B cell (primary cell): ENCODE results near the gene AVP. TPM values are rescaled to one million over a fixed set of nuclear protein-coding genes. Genes with fewer than 3 reads are reported as not detected.

Source experiments
- ATAC-seq: fragments of 200-7000 bp; cut with Tn5 transposase; one replicate; pipeline ENCODE4 v1.10.0; 2021; ENCODE audit warnings: low read depth, mild to moderate bottlenecking, moderate number of reproducible peaks, moderate library complexity
- CTCF ChIA-PET: fragments of 350-600 bp; sonication (Branson Sonifier 250); formaldehyde crosslinking; loops from one replicate; lab custom pipeline; 2021; ENCODE audit warnings: antibody characterized with exemption, inconsistent platforms; lab: Charles Lee
- POLR2A ChIA-PET: fragments of 350-600 bp; sonication (Branson Sonifier 250); formaldehyde crosslinking; loops from one replicate; lab custom pipeline; 2021; ENCODE audit warnings: antibody characterized with exemption; lab: Charles Lee
- DNase-seq: peaks from one replicate; pipeline ENCODE4 v3.0.0; 2013
- H2AFZ ChIP-seq: 2 replicates; pipeline ENCODE4 v1.6.1; 2012; ENCODE audit warnings: mild to moderate bottlenecking, low read depth, low read length; ENCODE audit not compliant: insufficient read depth, poor library complexity, severe bottlenecking
- H3K27ac ChIP-seq, 2 donors: 1 replicate in 1 of 2; 2 replicates in 1 of 2; pipeline ENCODE4 v1.5.1; 2012 to 2013; ENCODE audit warnings: low read length in 2 of 2, mild to moderate bottlenecking in 2 of 2, moderate library complexity in 1 of 2
- H3K27me3 ChIP-seq, 4 experiments: fragments of 200-600 bp in 1 of 4; sonication (generic) in 1 of 4; replicated peaks in 1 of 4; 1 replicate in 2 of 4; 2 replicates in 2 of 4; pipeline versions ENCODE4 v1.6.1 to v1.7.0; 2013 to 2016; ENCODE audit warnings: low read length in 3 of 4, mild to moderate bottlenecking in 2 of 4, mixed read lengths in 1 of 4, moderate library complexity in 1 of 4; ENCODE audit not compliant: insufficient read depth in 4 of 4, control insufficient read depth in 3 of 4; ENCODE audit errors: control extremely low read depth in 1 of 4
- H3K36me3 ChIP-seq, 2 experiments: replicated peaks in 1 of 2; 1 replicate in 1 of 2; 2 replicates in 1 of 2; pipeline versions ENCODE4 v1.6.1 to v1.7.1; 2013; ENCODE audit warnings: low read length in 1 of 2; ENCODE audit not compliant: insufficient read depth in 2 of 2, control insufficient read depth in 1 of 2; ENCODE audit errors: control extremely low read depth in 1 of 2, extremely low read depth in 1 of 2
- H3K4me1 ChIP-seq, 2 donors: fragments of 200-600 bp in 1 of 2; sonication (generic) in 1 of 2; 1 replicate in 1 of 2; 2 replicates in 1 of 2; pipeline versions ENCODE4 v1.5.1 to v1.6.1; 2013 to 2017; ENCODE audit warnings: low read length in 2 of 2; ENCODE audit not compliant: control insufficient read depth in 2 of 2, insufficient read depth in 2 of 2
- H3K4me2 ChIP-seq: replicated peaks from 2 replicates; pipeline ENCODE3; 2012; ENCODE audit warnings: mild to moderate bottlenecking, low read depth, low read length; ENCODE audit not compliant: poor library complexity, severe bottlenecking
- H3K4me3 ChIP-seq, 5 experiments: fragments of 200-600 bp in 1 of 5; sonication (generic) in 1 of 5; 1 replicate in 3 of 5; 2 replicates in 2 of 5; pipeline versions ENCODE4 v1.5.1 to v1.7.0; 2011 to 2016; ENCODE audit warnings: low read length in 4 of 5, mild to moderate bottlenecking in 4 of 5, low read depth in 2 of 5, control low read depth in 1 of 5, moderate library complexity in 1 of 5; ENCODE audit not compliant: insufficient read depth in 1 of 5; ENCODE audit errors: control extremely low read depth in 1 of 5, extremely low read depth in 1 of 5
- H3K79me2 ChIP-seq: fragments of 200-600 bp; sonication (generic); one replicate; pipeline ENCODE4 v1.6.0; 2016; ENCODE audit warnings: low read length; ENCODE audit not compliant: control insufficient read depth, insufficient read depth
- H3K9ac ChIP-seq: fragments of 200-600 bp; sonication (generic); 2 replicates; pipeline ENCODE4 v1.6.1; 2017; ENCODE audit warnings: mild to moderate bottlenecking, low read length, moderate library complexity
- H3K9me3 ChIP-seq, 3 donors: one replicate each; pipeline versions ENCODE4 v1.6.1 to v1.7.1; 2013; ENCODE audit warnings: low read length in 2 of 3; ENCODE audit not compliant: control insufficient read depth in 2 of 3, insufficient read depth in 1 of 3; ENCODE audit errors: control extremely low read depth in 1 of 3
- H4K20me1 ChIP-seq: 2 replicates; pipeline ENCODE4 v1.6.0; 2012; ENCODE audit warnings: mild to moderate bottlenecking, low read length; ENCODE audit not compliant: insufficient read depth, control insufficient read depth, poor library complexity, severe bottlenecking
- H3K27ac Mint-ChIP-seq: one replicate; pipeline ENCODE4 v1.8.0; 2021; ENCODE audit warnings: mixed read lengths
- H3K27me3 Mint-ChIP-seq: one replicate; pipeline ENCODE4 v1.8.0; 2021; ENCODE audit warnings: mixed read lengths
- H3K4me1 Mint-ChIP-seq: one replicate; pipeline ENCODE4 v1.8.0; 2021; ENCODE audit warnings: mixed read lengths
- H3K4me3 Mint-ChIP-seq: one replicate; pipeline ENCODE4 v1.8.0; 2021; ENCODE audit warnings: mixed read lengths
- H3K9me3 Mint-ChIP-seq: one replicate; pipeline ENCODE4 v1.8.0; 2022; ENCODE audit warnings: mixed read lengths; ENCODE audit not compliant: insufficient read depth
- CTCF ChIP-seq: fragments of 200-600 bp; IDR thresholded peaks from one replicate; pipeline ENCODE4 v1.8.0; 2022; ENCODE audit warnings: antibody characterized with exemption, mild to moderate bottlenecking
- EZH2 ChIP-seq: IDR thresholded peaks from 2 replicates; pipeline ENCODE4 v1.6.1; 2012; ENCODE audit warnings: borderline replicate concordance, low read depth, mild to moderate bottlenecking, moderate library complexity, low read length; ENCODE audit not compliant: insufficient read depth, poor library complexity, severe bottlenecking
- WGBS: methylation state at CpG from one replicate; pipeline ENCODE4 v1.1.5; 2013; ENCODE audit warnings: missing lambda C conversion rate; ENCODE audit not compliant: insufficient coverage; 5-methylcytosine and 5-hydroxymethylcytosine counted together
- intact Hi-C: fragments of 100-400 bp; cut with micrococcal nuclease; formaldehyde crosslinking; loops from one replicate; pipeline ENCODE4 v1.10.0; 2022
- polyA plus RNA-seq: library from polyadenylated mRNA; depleted of rRNA; stranded (reverse); fragments of >200 nt; gene quantifications from 2 replicates; pipeline ENCODE4 v1.2.3, GENCODE V29; 2012
- total RNA-seq, 2 donors: library from RNA; stranded (reverse); fragments of 120-200 nt in 1 of 2; gene quantifications; 1 replicate in 1 of 2; 2 replicates in 1 of 2; pipeline versions ENCODE4 v1.2.3 to v1.2.4, GENCODE V29; 2013 to 2022

Gene AVP
- total and polyA plus RNA-seq, 2 donors (not counting 1 experiment from before 2014, with no cell fraction given), result 4.5 TPM; not detected in 1

GRCh38 chr20:3042625-3043024, 41.9 kb downstream of the AVP start:
- peaks cover 15% of the 10 kb centered on the region for H4K20me1 ChIP-seq
- H3K27ac Mint-ChIP-seq, result no peak overlapping the region
- no peaks in the 10 kb centered on the region for H3K9me3 ChIP-seq
- no peak for ATAC-seq
- H3K4me3 Mint-ChIP-seq, result no peak overlapping the region
- H3K27ac ChIP-seq, result no peak overlapping the region
- H3K27me3 Mint-ChIP-seq, result no peaks in the 10 kb centered on the region
- H3K4me3 ChIP-seq, result no peak overlapping the region
- ChIA-PET POLR2A (no interaction called here), CTCF (interaction anchor here (1.1 to 1.9 kb wide), 2 partner anchors 10 to 73 kb away, joined by 5 to 6 read pairs; no protein-coding TSS in a partner anchor)
- no peak overlapping the region for H2AFZ ChIP-seq
- peaks cover 11 to 17% of the 10 kb centered on the region in 2 donors for H3K4me1 ChIP-seq
- WGBS, result 100% methylated on average over 5 of the region's 5 CpGs
- H3K4me1 Mint-ChIP-seq, result peaks cover 13% of the 10 kb centered on the region
- no peaks in the 10 kb centered on the region for H3K9me3 Mint-ChIP-seq
- H3K36me3 ChIP-seq, result peaks cover 0 to 24% of the 10 kb centered on the region in 2 experiments
- TF ChIP-seq EZH2, result no peak
- no peak for TF ChIP-seq CTCF
- intact Hi-C loops, result loop anchor here (10.0 kb wide), 2 partner anchors 168 to 432 kb away; partner anchors contain the start of genes ATRN and PTPRA
- H3K27me3 ChIP-seq, result no peaks in the 10 kb centered on the region
- peaks cover 11% of the 10 kb centered on the region for H3K79me2 ChIP-seq
- DNase-seq, result no peak
- H3K4me2 ChIP-seq, result no peak overlapping the region
- no peak overlapping the region for H3K9ac ChIP-seq

GRCh38 chr20:3041854-3042409, 42.6 kb downstream of the AVP start:
- Histone ChIP-seq H3K36me3 (peaks cover 0 to 28% of the 10 kb centered on the region in 2 experiments), H2AFZ (no peak overlapping the region), H4K20me1 (peaks cover 9% of the 10 kb centered on the region), H3K4me1 (peaks cover 9 to 14% of the 10 kb centered on the region in 2 donors), H3K79me2 (peaks cover 7% of the 10 kb centered on the region), H3K4me3 (no peak overlapping the region), H3K9me3 (no peaks in the 10 kb centered on the region), H3K4me2 (no peak overlapping the region), H3K27me3 (no peaks in the 10 kb centered on the region), H3K27ac (no peak overlapping the region), H3K9ac (no peak overlapping the region)
- POLR2A ChIA-PET, result interaction anchor here (0.6 kb wide), 1 partner anchor 173 kb away, joined by 3 read pairs; no protein-coding TSS in a partner anchor
- H3K9me3 Mint-ChIP-seq, result no peaks in the 10 kb centered on the region
- H3K27me3 Mint-ChIP-seq, result no peaks in the 10 kb centered on the region
- H3K4me3 Mint-ChIP-seq, result no peak overlapping the region
- DNase-seq, result no peak
- WGBS, result 91% methylated on average over 8 of the region's 10 CpGs
- no peak for ATAC-seq
- H3K4me1 Mint-ChIP-seq, result peaks cover 12% of the 10 kb centered on the region
- no peak for TF ChIP-seq EZH2
- no peak for TF ChIP-seq CTCF
- CTCF ChIA-PET, result interaction anchor here (0.6 to 1.9 kb wide), 3 partner anchors 11 to 13 kb away, joined by 3 to 6 read pairs (median 5); no protein-coding TSS in a partner anchor
- intact Hi-C loops, result loop anchor here (10.0 kb wide), 2 partner anchors 167 to 433 kb away; partner anchors contain the start of genes ATRN and PTPRA
- no peak overlapping the region for H3K27ac Mint-ChIP-seq
